Activated CD4-positive, alpha-beta memory T cell treated with anti-CD3 and anti-CD28 coated beads, Interleukin-2, amount 10 ng/mL, durations not matched to agents 7 days and 5 days (primary cell): ENCODE data around the gene TXLNA. TPM values are rescaled to one million over a fixed set of nuclear protein-coding genes. Genes with fewer than 3 reads are reported as not detected.
A peak's percentile ranks its signal among the peaks of the same experiment; 100 is the strongest.
"Not testable (repeated sequence)": the region's sequence is repeated elsewhere in the genome, so short reads cannot be mapped to it uniquely, and the experiment has no call there.

Source experiments
- CTCF ChIA-PET: fragments of 350-600 bp; sonication (Branson Sonifier 250); formaldehyde crosslinking; loops from one replicate; lab custom pipeline; 2021; ENCODE audit warnings: antibody characterized with exemption, inconsistent platforms; lab: Charles Lee
- POLR2A ChIA-PET: fragments of 350-600 bp; sonication (Branson Sonifier 250); formaldehyde crosslinking; loops from one replicate; lab custom pipeline; 2021; ENCODE audit warnings: antibody characterized with exemption; lab: Charles Lee
- DNase-seq: peaks from one replicate; pipeline ENCODE4 v3.0.0-alpha.2; 2020
- H3K27ac Mint-ChIP-seq: one replicate; pipeline ENCODE4 v1.8.0; 2021; ENCODE audit warnings: mild to moderate bottlenecking, mixed read lengths
- H3K27me3 Mint-ChIP-seq: one replicate; pipeline ENCODE4 v1.8.0; 2021; ENCODE audit warnings: mixed read lengths
- H3K36me3 Mint-ChIP-seq: one replicate; pipeline ENCODE4 v1.8.0; 2021; ENCODE audit warnings: low read depth, mixed read lengths
- H3K4me1 Mint-ChIP-seq: one replicate; pipeline ENCODE4 v1.8.0; 2021; ENCODE audit warnings: mixed read lengths
- H3K4me3 Mint-ChIP-seq: one replicate; pipeline ENCODE4 v1.8.0; 2021; ENCODE audit warnings: mild to moderate bottlenecking, mixed read lengths
- H3K9me3 Mint-ChIP-seq: one replicate; pipeline ENCODE4 v1.8.0; 2021; ENCODE audit warnings: mixed read lengths
- total RNA-seq, 2 experiments: library from RNA; stranded (reverse); gene quantifications; one replicate each; pipeline ENCODE4 v1.2.3, GENCODE V29; 2021

TXLNA gene
- 10 to 100 TPM; 79.8 to 81.2 TPM for total RNA-seq

DNA sequence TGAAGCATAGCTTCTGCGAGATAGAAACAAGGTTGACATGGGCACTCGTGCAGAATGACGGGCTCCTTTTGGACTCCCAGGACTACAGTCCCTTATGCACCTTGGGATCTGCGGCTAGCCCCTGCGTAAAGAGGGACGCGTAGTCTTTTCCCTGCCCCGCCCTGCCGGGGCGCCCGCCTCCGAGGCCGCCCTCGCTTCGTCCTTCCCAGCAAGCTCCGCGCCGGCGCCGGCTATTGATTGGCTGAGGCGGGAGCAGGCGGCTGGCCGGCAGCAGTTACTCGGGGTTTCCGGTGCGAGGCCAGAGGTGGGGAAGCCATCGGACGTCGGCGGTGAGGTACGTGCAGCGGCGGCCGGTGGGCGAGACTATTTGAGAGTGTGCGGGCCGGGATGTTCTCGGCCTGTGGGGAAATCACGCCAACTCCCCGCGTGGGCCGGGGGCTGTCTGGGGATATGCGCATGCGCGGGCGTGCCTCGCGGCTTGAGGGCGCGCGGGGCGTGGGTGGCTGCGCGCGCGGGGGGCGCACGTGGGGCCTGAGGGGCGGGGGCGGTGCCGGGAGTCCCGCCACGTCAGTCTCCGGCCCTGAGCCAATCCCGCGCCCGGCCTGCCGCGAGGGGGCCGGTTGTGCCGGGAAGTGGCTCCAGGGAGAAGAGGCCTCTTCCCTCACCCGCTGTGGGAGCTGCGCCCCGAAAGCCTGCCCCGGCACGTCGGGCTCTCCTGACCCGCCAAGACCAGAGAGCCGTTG is at the start of gene TXLNA:
TSS of gene TXLNA (plus strand) at position 233 of the 743 bp plus-strand sequence. CDS start 671 bp downstream, outside the sequence.
- CTCF ChIA-PET = interaction anchor here (0.7 to 3.5 kb wide), 11 partner anchors 26 to 222 kb away, joined by 3 to 15 read pairs (median 4); partner anchors contain the start of genes IQCC and KPNA6
- peaks cover 44% of the 10 kb centered on the region for H3K36me3 Mint-ChIP-seq
- POLR2A ChIA-PET = interaction anchor here (0.6 to 8.1 kb wide), 25 partner anchors 9 to 639 kb away, joined by 3 to 109 read pairs (median 4); partner anchors contain the start of genes BSDC1, CCDC28B, HDAC1 and IQCC
- peak; percentile 92 for DNase-seq
- H3K27me3 Mint-ChIP-seq = no peaks in the 10 kb centered on the region
- H3K9me3 Mint-ChIP-seq = no peaks in the 10 kb centered on the region
- H3K27ac Mint-ChIP-seq = peak within 1 kb of the TSS; percentile 96
- peaks cover 43% of the 10 kb centered on the region for H3K4me1 Mint-ChIP-seq
- H3K4me3 Mint-ChIP-seq = peak within 1 kb of the TSS; percentile 88

DNA sequence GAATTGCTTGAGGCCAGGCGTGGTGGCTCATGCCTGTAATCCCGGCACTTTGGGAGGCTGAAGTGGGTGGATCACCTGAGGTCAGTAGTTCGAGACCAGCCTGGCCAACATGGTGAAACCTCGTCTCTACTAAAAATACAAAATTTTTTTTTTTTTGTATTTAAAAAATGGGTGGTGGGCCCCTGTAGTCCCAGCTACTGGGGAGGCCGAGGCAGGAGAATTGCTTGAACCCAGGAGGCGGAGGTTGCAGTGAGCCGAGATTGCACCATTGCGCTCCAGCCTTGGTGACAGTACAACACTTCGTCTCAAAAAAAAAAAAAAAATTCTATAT is 45.6 kb upstream of the TXLNA start:
- ChIA-PET CTCF (interaction anchor here (0.9 kb wide), 1 partner anchor 26 kb away, joined by 6 read pairs; the partner anchor contains the start of gene KPNA6), POLR2A (interaction anchor here (1.0 kb wide), 1 partner anchor 9 kb away, joined by 3 read pairs; no protein-coding TSS in a partner anchor)
- not testable (repeated sequence) for H3K9me3 Mint-ChIP-seq, H3K4me3 Mint-ChIP-seq, H3K27ac Mint-ChIP-seq, H3K27me3 Mint-ChIP-seq, DNase-seq
- peaks cover 19% of the 10 kb centered on the region for H3K4me1 Mint-ChIP-seq
- peaks cover 20% of the 10 kb centered on the region for H3K36me3 Mint-ChIP-seq

DNA sequence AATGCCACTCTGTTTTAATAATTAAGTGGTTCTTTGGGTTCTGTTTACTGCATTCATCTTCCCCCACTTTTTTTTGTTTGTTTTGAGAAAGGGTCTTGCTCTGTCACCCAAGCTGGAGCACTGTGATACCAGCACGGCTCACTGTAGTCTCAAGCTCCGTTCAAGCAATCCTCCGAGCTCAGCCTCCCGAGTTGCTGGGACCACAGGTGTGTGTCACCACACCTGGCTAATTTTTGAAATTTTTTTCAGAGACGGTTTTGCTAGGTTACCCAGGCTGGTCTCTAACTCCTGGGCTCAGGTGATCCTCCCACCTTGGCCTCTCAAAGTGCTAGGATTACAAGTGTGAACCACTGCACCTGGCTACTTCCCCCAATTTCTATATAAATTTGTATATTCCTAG is 42.4 kb upstream of the TXLNA start:
- Mint-ChIP-seq H3K27ac (no peak overlapping the region), H3K27me3 (no peaks in the 10 kb centered on the region), H3K4me3 (no peak overlapping the region), H3K36me3 (peaks cover 26% of the 10 kb centered on the region), H3K4me1 (peaks cover 30% of the 10 kb centered on the region), H3K9me3 (no peaks in the 10 kb centered on the region)
- ChIA-PET CTCF (no interaction called here), POLR2A (no interaction called here)
- DNase-seq = no peak

DNA sequence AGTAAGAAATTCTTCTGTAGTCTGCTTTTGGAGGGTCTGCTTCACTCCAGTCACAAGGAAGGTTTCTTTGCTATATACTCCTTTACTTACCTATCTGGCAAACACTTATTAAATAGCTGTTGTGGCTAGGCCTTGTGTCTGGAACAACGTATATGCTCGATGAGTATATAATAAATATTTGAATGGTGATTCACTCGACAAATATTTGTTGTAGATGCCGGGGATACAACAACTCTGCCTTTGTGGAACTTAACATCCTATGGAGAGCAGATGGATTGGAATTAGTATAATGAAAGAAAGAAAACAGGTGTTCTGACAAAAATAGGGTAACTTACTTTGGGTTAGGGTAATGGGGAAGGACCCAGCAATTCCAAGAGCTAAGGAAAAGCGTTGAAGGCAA is 40.5 kb upstream of the TXLNA start:
- no peak for DNase-seq
- H3K4me1 Mint-ChIP-seq = peaks cover 35% of the 10 kb centered on the region
- H3K4me3 Mint-ChIP-seq = no peak overlapping the region
- H3K36me3 Mint-ChIP-seq = peaks cover 29% of the 10 kb centered on the region
- CTCF ChIA-PET = interaction anchor here (0.6 to 0.9 kb wide), 3 partner anchors 11 to 577 kb away, joined by 3 read pairs; no protein-coding TSS in a partner anchor
- no peak overlapping the region for H3K27ac Mint-ChIP-seq
- no peaks in the 10 kb centered on the region for H3K9me3 Mint-ChIP-seq
- POLR2A ChIA-PET = interaction anchor here (1.1 to 1.2 kb wide), 2 partner anchors 10 to 31 kb away, joined by 3 to 4 read pairs; partner anchors contain the start of gene KPNA6
- no peaks in the 10 kb centered on the region for H3K27me3 Mint-ChIP-seq

DNA sequence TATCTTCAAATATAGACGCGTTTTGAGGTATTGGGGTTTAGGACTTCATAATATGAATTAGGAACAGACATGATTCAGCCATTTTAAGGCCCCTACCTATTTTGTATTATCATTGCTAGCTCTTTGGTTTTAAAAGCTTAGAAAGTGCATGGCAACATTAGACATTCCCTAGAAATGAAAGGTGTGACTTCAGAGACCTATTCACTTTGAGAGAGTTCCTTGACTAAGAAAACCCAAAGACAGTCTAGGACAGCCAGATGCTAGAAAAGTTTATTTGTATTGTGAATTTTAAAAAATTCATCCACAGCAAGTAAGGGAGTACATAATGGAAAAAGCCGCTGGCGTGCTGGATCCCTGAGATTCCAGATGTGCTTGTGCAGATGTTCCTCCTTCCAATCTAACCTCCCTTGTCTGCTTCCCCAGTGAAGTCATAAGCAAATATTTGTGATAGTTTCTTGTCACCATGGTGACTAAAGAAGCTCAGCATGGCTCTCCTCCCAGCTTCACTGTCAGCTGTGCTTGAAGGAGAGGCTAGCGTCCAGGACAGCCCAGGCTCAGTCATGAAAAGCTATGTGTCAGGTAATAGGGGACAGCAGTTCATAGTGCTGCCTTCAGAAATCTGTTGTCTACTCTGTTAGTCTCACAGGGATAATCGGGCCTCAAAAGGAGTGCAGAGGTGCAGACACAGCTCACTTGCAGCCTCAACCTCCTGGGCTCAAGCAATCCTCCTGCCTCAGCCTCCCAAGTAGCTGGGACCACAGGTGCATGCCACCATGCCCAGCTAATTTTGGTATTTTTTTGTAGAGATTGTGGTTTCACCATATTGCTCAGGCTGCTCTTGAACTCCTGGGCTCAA is 36.8 kb upstream of the TXLNA start:
- DNase-seq = no peak
- ChIA-PET POLR2A (interaction anchor here (0.6 kb wide), 1 partner anchor 8 kb away, joined by 3 read pairs; no protein-coding TSS in a partner anchor), CTCF (interaction anchor here (0.7 kb wide), 1 partner anchor 93 kb away, joined by 3 read pairs; no protein-coding TSS in a partner anchor)
- peaks cover 49% of the 10 kb centered on the region for H3K4me1 Mint-ChIP-seq
- H3K36me3 Mint-ChIP-seq = peaks cover 42% of the 10 kb centered on the region
- H3K4me3 Mint-ChIP-seq = no peak overlapping the region
- no peaks in the 10 kb centered on the region for H3K27me3 Mint-ChIP-seq
- no peaks in the 10 kb centered on the region for H3K9me3 Mint-ChIP-seq
- H3K27ac Mint-ChIP-seq = no peak overlapping the region

DNA sequence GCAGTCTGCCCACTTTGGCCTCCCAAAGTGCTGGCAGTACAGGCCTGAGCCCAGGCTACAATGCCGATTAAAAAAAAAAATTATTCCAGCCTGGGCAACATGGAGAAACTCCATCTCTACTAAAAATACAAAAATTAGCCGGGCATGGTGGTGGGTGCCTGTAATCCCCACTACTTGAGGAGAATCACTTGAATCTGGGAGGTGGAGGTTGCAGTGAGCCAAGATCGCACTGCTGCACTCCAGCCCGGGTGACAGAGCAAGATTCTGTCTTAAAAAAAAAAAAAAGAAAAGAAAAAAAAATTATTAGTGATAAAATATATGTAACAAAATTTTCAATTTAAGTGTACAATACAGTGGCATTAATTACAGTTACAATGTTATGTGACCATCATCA is 36.2 kb upstream of the TXLNA start:
- H3K4me3 Mint-ChIP-seq, H3K9me3 Mint-ChIP-seq, DNase-seq, H3K27ac Mint-ChIP-seq, H3K27me3 Mint-ChIP-seq, POLR2A ChIA-PET: not testable (repeated sequence)
- H3K4me1 Mint-ChIP-seq = peaks cover 47% of the 10 kb centered on the region
- peaks cover 47% of the 10 kb centered on the region for H3K36me3 Mint-ChIP-seq
- CTCF ChIA-PET = interaction anchor here (0.7 kb wide), 1 partner anchor 94 kb away, joined by 3 read pairs; no protein-coding TSS in a partner anchor

DNA sequence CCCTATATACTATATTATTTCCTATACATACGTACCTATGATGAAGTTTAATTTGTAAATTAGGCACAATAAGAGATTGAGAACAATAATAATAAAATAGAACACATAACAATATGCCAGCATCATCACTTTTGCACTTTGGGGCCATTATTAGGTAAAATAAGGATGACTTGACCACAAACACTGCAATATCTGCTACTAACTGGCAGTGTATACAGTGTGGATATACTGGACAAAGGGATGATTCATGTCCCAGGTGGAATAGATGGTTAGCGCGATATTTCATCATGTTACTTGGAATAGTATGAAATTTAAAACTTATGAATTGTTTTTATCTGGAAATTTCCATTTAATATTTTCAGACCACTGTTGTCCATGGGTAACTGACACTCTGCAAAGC is 35.4 kb upstream of the TXLNA start:
- peaks cover 41% of the 10 kb centered on the region for H3K4me1 Mint-ChIP-seq
- H3K9me3 Mint-ChIP-seq = peaks cover 3% of the 10 kb centered on the region
- H3K4me3 Mint-ChIP-seq = no peak overlapping the region
- DNase-seq = no peak
- ChIA-PET POLR2A (no interaction called here), CTCF (no interaction called here)
- H3K27me3 Mint-ChIP-seq = no peaks in the 10 kb centered on the region
- H3K36me3 Mint-ChIP-seq = peaks cover 48% of the 10 kb centered on the region
- H3K27ac Mint-ChIP-seq = no peak overlapping the region

DNA sequence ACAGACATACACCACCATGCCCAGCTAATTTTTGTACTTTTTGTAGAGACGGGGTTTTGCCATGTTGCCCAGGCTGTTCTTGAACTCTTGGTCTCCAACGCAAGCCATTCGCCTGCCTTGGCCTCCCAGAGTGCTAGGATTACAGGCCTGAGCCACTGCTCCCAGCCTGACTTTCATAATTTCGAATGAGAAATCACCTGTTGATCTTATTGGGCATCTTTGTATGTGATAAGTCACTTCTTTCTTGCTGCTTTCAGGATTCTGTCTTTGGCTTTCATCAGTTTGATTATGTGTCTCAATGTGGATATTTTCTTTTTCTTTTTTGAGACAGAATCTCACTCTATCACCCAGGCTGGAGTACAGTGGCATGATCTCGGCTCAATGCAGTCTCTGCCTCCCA is 31.7 kb upstream of the TXLNA start:
- H3K4me1 Mint-ChIP-seq = peaks cover 28% of the 10 kb centered on the region
- H3K36me3 Mint-ChIP-seq = peaks cover 53% of the 10 kb centered on the region
- H3K4me3 Mint-ChIP-seq, H3K27me3 Mint-ChIP-seq, H3K27ac Mint-ChIP-seq, DNase-seq, H3K9me3 Mint-ChIP-seq, CTCF ChIA-PET: not testable (repeated sequence)
- POLR2A ChIA-PET = interaction anchor here (0.6 kb wide), 1 partner anchor 551 kb away, joined by 3 read pairs; no protein-coding TSS in a partner anchor

DNA sequence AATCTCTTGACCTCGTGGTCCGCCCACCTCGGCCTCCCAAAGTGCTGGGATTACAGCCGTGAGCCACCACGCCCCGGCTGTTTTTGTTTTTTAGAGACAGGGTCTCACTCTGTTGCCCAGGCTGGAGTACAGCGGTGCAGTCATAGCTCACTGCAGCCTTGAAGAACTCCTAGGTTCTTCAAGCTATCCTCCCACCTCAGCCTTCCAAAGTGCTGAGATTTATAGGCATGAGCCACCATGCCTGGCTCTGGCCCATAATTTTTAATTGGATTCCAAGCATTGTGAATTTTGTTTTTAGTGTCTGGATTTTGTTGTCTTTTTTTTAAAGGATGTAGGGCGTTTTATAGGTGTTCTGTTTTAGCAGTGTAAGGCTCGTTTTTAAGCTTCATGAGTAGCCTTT is 28.6 kb upstream of the TXLNA start:
- Mint-ChIP-seq H3K27ac (no peak overlapping the region), H3K27me3 (no peaks in the 10 kb centered on the region), H3K4me3 (no peak overlapping the region), H3K4me1 (peaks cover 8% of the 10 kb centered on the region), H3K36me3 (peaks cover 44% of the 10 kb centered on the region), H3K9me3 (peaks cover 6% of the 10 kb centered on the region)
- CTCF ChIA-PET = no interaction called here
- POLR2A ChIA-PET = no interaction called here
- no peak for DNase-seq

DNA sequence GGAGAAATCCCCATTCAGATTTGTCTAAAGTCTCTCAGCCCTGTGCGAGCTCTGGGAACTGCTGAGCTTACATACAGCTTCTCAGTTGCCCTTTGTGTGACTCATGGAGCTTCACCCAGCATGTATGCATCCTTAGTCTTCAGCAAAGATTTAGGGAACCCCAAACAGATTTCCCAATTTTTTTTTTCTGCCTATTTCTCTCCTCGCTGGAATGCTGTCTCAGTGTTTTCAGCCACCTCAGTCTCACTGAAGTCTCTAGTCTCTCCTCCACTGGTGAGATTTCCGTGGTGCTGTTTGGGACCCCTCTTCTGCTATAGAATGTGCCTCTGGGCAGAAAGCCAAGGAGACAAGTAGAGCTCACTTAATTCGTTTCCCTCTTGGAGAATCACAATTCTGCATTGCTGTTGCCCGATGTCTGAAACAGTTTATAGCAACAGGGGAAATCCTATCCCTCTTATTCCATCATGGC is 28.1 kb upstream of the TXLNA start:
- ChIA-PET CTCF (no interaction called here), POLR2A (no interaction called here)
- H3K9me3 Mint-ChIP-seq = peaks cover 6% of the 10 kb centered on the region
- no peak overlapping the region for H3K4me3 Mint-ChIP-seq
- H3K27me3 Mint-ChIP-seq = no peaks in the 10 kb centered on the region
- no peak for DNase-seq
- no peak overlapping the region for H3K27ac Mint-ChIP-seq
- H3K4me1 Mint-ChIP-seq = peaks cover 5% of the 10 kb centered on the region
- H3K36me3 Mint-ChIP-seq = peaks cover 45% of the 10 kb centered on the region

DNA sequence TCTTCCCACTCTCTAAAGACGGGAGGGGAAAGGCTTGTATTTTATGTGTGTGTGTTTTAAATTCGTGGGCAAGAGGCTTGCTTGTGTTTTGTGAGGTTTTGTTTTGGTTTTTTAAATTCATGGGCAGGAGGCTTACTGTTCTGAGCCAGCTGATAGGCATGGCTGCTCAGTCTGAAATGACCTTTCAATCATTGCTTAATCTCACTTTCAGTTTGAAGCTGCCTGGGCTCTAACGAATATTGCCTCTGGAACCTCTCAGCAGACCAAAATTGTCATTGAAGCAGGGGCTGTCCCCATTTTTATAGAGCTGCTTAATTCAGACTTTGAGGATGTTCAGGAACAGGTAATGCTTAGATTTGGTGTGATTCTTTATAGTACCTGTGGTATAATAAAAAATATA is 20.3 kb upstream of the TXLNA start:
- DNase-seq = no peak
- Mint-ChIP-seq H3K9me3 (no peaks in the 10 kb centered on the region), H3K27ac (peak overlapping the region; percentile 35), H3K4me3 (no peak overlapping the region), H3K27me3 (no peaks in the 10 kb centered on the region), H3K4me1 (peaks cover 5% of the 10 kb centered on the region), H3K36me3 (peaks cover 66% of the 10 kb centered on the region)
- POLR2A ChIA-PET = interaction anchor here (1.2 to 1.3 kb wide), 2 partner anchors 20 to 50 kb away, joined by 3 read pairs; partner anchors contain the start of gene TXLNA
- CTCF ChIA-PET = no interaction called here

DNA sequence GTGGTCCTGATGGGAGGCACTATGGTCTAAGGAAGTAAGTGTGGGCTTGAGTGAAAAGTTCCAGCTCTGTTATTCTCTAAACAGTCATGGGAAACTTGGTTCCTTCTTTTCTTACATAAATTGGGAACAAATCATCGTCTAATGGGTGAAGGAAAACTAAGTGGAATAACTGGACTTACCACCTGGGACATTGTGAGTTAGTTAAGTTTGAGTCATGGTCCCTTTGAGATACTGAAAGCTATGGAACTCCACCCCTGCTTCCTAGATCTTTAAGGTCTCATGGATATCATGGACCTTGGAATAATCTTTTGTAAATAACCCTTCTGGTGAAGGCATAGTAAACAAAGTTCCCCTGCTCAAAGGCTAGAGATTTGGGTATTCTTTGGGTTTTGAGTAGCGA is 16.1 kb upstream of the TXLNA start:
- H3K27ac Mint-ChIP-seq = no peak overlapping the region

More for the DNA sequence above, 16.1 kb upstream of the TXLNA start:
- Mint-ChIP-seq H3K36me3 (peaks cover 57% of the 10 kb centered on the region), H3K4me3 (no peak overlapping the region), H3K9me3 (no peaks in the 10 kb centered on the region), H3K4me1 (peaks cover 5% of the 10 kb centered on the region), H3K27me3 (no peaks in the 10 kb centered on the region)
- CTCF ChIA-PET = no interaction called here
- POLR2A ChIA-PET = interaction anchor here (1.3 kb wide), 1 partner anchor 12 kb away, joined by 4 read pairs; no protein-coding TSS in a partner anchor
- no peak for DNase-seq
